ENCODE measurements around the gene DLG2.

Gene DLG2

DNA sequence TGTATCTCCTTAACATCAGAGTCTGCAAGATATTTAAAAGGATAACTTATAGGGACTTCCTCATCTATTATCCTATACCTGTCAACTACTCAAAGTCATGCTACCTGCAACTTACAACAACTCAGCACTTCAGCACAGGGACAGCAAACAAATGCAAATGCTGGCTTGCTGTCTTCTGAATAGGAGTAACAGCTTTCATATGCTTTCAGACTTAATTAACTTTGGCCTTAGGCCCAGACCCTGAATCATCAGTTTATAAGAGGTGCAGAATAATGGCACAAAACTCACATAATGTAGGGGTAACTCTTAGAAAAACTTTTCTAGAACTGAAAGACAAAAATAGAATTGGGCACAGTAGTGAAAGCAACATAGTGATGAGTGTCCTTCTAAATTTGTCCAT lies 953.4 kb downstream of the DLG2 start:
- H3K9me3 ChIP-seq (ENCODE audit: control insufficient read depth, insufficient read depth, low read depth, low read length): no peaks in the 10 kb centered on the region
- no peak overlapping the region for H3K27ac ChIP-seq (ENCODE audit: low read depth, low read length)
- H3K36me3 ChIP-seq (ENCODE audit: control insufficient read depth, insufficient read depth, low read length): no peaks in the 10 kb centered on the region

DNA sequence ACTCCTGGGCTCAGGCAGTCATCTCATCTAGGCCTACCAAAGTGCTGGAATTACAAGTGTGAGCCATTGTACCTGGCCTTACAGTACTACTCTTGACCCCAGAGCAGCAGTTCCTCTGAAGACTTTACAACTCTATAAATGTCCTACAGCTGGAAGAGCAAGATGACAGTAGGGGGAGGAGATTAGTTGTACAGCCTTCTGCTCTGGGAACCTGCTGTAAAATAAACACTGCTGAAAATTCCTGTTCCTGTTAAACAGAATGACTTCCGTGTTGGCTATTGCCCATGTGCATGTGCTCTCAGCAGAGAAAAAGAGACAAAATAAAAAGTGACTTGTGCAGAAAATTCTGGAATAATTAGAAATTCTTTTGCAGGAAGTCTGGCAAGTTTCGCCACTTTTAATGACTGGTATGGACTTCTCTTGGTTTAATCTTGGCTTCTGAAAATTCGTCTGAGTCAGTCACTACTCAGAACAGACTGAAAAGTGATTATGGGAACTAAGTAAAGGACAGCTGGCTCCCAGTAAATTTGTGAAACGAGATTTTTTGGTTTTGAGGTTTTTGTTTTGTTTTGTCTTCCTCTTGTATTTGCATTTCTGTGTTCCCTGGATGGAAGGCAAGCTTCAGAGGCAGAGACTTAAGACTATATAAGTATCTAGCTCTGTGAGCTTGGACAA lies 955.7 kb downstream of the DLG2 start:
- no peak overlapping the region for H3K27ac ChIP-seq (ENCODE audit: low read depth, low read length)
- H3K36me3 ChIP-seq (ENCODE audit: control insufficient read depth, insufficient read depth, low read length): no peaks in the 10 kb centered on the region

More for the DNA sequence above, 953.4 kb downstream of the DLG2 start:
- no peak overlapping the region for H3K9ac ChIP-seq (ENCODE audit: low read length)
- H3K4me1 ChIP-seq (ENCODE audit: control insufficient read depth, insufficient read depth, low read length): peaks cover 5% of the 10 kb centered on the region; the same call in 1 of the 2 replicates
- H3K4me3 ChIP-seq (ENCODE audit: low read depth, low read length): no peak overlapping the region
- H3K27me3 ChIP-seq (ENCODE audit: control insufficient read depth, insufficient read depth, low read length): no peaks in the 10 kb centered on the region

DNA sequence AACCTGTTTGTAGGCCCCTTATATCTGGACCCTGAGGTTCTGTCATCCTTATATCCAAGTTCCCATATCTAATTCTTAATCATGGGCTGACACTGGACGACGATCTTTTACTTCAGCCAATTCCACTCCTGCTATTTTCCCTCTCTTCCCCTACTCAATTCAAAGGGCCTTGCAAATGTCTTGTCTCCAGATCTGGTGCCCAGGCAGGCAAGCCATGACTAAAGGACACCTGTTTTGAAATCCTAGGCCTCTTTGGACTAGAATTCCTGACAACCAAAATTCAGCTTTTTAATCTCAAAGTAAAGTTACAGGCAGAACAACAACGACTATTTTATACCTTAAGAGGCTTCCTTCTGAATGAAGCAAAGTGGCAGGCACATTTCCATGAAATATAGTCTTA lies 963.4 kb downstream of the DLG2 start:
- no peaks in the 10 kb centered on the region for H3K36me3 ChIP-seq (ENCODE audit: control insufficient read depth, insufficient read depth, low read length)
- no peaks in the 10 kb centered on the region for H3K4me1 ChIP-seq (ENCODE audit: control insufficient read depth, insufficient read depth, low read length)
- no peaks in the 10 kb centered on the region for H3K27me3 ChIP-seq (ENCODE audit: control insufficient read depth, insufficient read depth, low read length)
- H3K4me3 ChIP-seq (ENCODE audit: low read depth, low read length): no peak overlapping the region
- no peak overlapping the region for H3K9ac ChIP-seq (ENCODE audit: low read length)
- H3K9me3 ChIP-seq (ENCODE audit: control insufficient read depth, insufficient read depth, low read depth, low read length): 0 out of 2 replicates have a peak, but pooled peaks cover 1% of the 10 kb centered on the region
- no peak overlapping the region for H3K27ac ChIP-seq (ENCODE audit: low read depth, low read length)

More for the DNA sequence above, 955.7 kb downstream of the DLG2 start:
- H3K27me3 ChIP-seq (ENCODE audit: control insufficient read depth, insufficient read depth, low read length): no peaks in the 10 kb centered on the region
- no peak overlapping the region for H3K9ac ChIP-seq (ENCODE audit: low read length)
- no peaks in the 10 kb centered on the region for H3K9me3 ChIP-seq (ENCODE audit: control insufficient read depth, insufficient read depth, low read depth, low read length)
- peaks cover 5% of the 10 kb centered on the region; the same call in 1 of the 2 replicates for H3K4me1 ChIP-seq (ENCODE audit: control insufficient read depth, insufficient read depth, low read length)
- no peak overlapping the region for H3K4me3 ChIP-seq (ENCODE audit: low read depth, low read length)

GRCh38 chr11:84660257-84660977 lies 966.7 kb downstream of the DLG2 start:
- H3K27ac ChIP-seq (ENCODE audit: low read depth, low read length): no peak overlapping the region
- H3K9me3 ChIP-seq (ENCODE audit: control insufficient read depth, insufficient read depth, low read depth, low read length): peaks cover 18% of the 10 kb centered on the region

GRCh38 chr11:84655712-84656111 lies 971.4 kb downstream of the DLG2 start:
- peak overlapping the region; percentile 34; the same call in 1 of the 2 replicates for H3K27ac ChIP-seq (ENCODE audit: low read depth, low read length)
- no peaks in the 10 kb centered on the region for H3K36me3 ChIP-seq (ENCODE audit: control insufficient read depth, insufficient read depth, low read length)
- no peaks in the 10 kb centered on the region for H3K27me3 ChIP-seq (ENCODE audit: control insufficient read depth, insufficient read depth, low read length)
- no peak overlapping the region for H3K9ac ChIP-seq (ENCODE audit: low read length)
- H3K4me3 ChIP-seq (ENCODE audit: low read depth, low read length): no peak overlapping the region
- peaks cover 18% of the 10 kb centered on the region for H3K9me3 ChIP-seq (ENCODE audit: control insufficient read depth, insufficient read depth, low read depth, low read length)
- peaks cover 7% of the 10 kb centered on the region; the same call in 1 of the 2 replicates for H3K4me1 ChIP-seq (ENCODE audit: control insufficient read depth, insufficient read depth, low read length)

More at GRCh38 chr11:84660257-84660977, 966.7 kb downstream of the DLG2 start:
- Histone ChIP-seq H3K4me1 (ENCODE audit: control insufficient read depth, insufficient read depth, low read length) (peaks cover 7% of the 10 kb centered on the region; the same call in 1 of the 2 replicates), H3K36me3 (ENCODE audit: control insufficient read depth, insufficient read depth, low read length) (no peaks in the 10 kb centered on the region), H3K27me3 (ENCODE audit: control insufficient read depth, insufficient read depth, low read length) (no peaks in the 10 kb centered on the region), H3K9ac (ENCODE audit: low read length) (no peak overlapping the region), H3K4me3 (ENCODE audit: low read depth, low read length) (no peak overlapping the region)

DNA sequence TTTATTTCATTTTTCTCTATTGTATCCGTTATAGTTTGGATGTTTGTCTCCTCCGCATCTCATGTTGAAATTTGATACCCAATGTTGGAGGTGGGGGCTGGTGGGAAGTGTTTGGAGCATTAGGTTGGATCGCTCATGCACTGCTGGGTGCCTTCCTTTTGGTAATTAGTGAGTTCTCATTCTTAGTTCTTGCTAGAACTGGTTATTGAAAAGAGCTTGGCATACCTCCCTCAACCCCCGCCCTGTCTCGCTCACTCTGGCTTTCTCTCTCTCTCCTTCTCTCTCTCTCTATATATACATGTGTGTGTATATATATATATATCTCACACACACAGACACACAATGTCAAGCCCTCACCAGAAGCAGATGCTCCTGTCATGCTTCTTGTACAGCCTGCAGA lies 978.7 kb downstream of the DLG2 start:
- peaks cover 34% of the 10 kb centered on the region for H3K4me1 ChIP-seq (ENCODE audit: control insufficient read depth, insufficient read depth, low read length)

GRCh38 chr11:84645988-84646694 lies 981.0 kb downstream of the DLG2 start:
- Histone ChIP-seq H3K9ac (ENCODE audit: low read length) (no peak overlapping the region), H3K9me3 (ENCODE audit: control insufficient read depth, insufficient read depth, low read depth, low read length) (no peaks in the 10 kb centered on the region), H3K4me3 (ENCODE audit: low read depth, low read length) (no peak overlapping the region)

More for the DNA sequence above, 978.7 kb downstream of the DLG2 start:
- H3K36me3 ChIP-seq (ENCODE audit: control insufficient read depth, insufficient read depth, low read length): no peaks in the 10 kb centered on the region
- H3K4me3 ChIP-seq (ENCODE audit: low read depth, low read length): no peak overlapping the region
- H3K27ac ChIP-seq (ENCODE audit: low read depth, low read length): no peak overlapping the region; the same call in 1 of the 2 replicates
- no peaks in the 10 kb centered on the region for H3K27me3 ChIP-seq (ENCODE audit: control insufficient read depth, insufficient read depth, low read length)
- H3K9me3 ChIP-seq (ENCODE audit: control insufficient read depth, insufficient read depth, low read depth, low read length): no peaks in the 10 kb centered on the region
- H3K9ac ChIP-seq (ENCODE audit: low read length): no peak overlapping the region

GRCh38 chr11:84642500-84642899 lies 984.6 kb downstream of the DLG2 start:
- Histone ChIP-seq H3K4me1 (ENCODE audit: control insufficient read depth, insufficient read depth, low read length) (peaks cover 5% of the 10 kb centered on the region; the same call in 1 of the 2 replicates), H3K4me3 (ENCODE audit: low read depth, low read length) (no peak overlapping the region), H3K36me3 (ENCODE audit: control insufficient read depth, insufficient read depth, low read length) (no peaks in the 10 kb centered on the region), H3K27ac (ENCODE audit: low read depth, low read length) (no peak overlapping the region), H3K9ac (ENCODE audit: low read length) (no peak overlapping the region), H3K9me3 (ENCODE audit: control insufficient read depth, insufficient read depth, low read depth, low read length) (no peaks in the 10 kb centered on the region), H3K27me3 (ENCODE audit: control insufficient read depth, insufficient read depth, low read length) (no peaks in the 10 kb centered on the region)

More at GRCh38 chr11:84645988-84646694, 981.0 kb downstream of the DLG2 start:
- H3K27me3 ChIP-seq (ENCODE audit: control insufficient read depth, insufficient read depth, low read length): no peaks in the 10 kb centered on the region
- H3K36me3 ChIP-seq (ENCODE audit: control insufficient read depth, insufficient read depth, low read length): no peaks in the 10 kb centered on the region
- no peak overlapping the region for H3K27ac ChIP-seq (ENCODE audit: low read depth, low read length)
- peaks cover 34% of the 10 kb centered on the region for H3K4me1 ChIP-seq (ENCODE audit: control insufficient read depth, insufficient read depth, low read length)

DNA sequence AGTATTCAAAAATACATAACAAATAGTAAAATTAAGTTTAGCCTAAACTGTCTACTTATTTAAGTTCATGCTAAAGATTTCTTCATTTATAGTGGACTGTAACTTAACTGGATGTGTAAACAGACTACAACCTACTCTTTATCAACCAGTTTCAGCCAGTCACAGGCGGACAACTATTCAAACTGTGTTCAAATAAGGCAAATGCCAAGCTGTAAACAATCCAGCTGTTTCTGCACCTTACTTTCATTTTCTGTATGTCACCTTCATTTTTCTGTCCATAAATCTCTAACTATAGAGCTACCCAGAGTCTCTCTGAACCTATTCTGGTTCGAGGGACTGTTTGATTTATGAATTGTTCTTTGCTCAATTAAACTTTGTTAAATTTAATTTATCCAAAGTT lies 992.8 kb downstream of the DLG2 start:
- Histone ChIP-seq H3K4me1 (ENCODE audit: control insufficient read depth, insufficient read depth, low read length) (no peaks in the 10 kb centered on the region), H3K9me3 (ENCODE audit: control insufficient read depth, insufficient read depth, low read depth, low read length) (no peaks in the 10 kb centered on the region), H3K4me3 (ENCODE audit: low read depth, low read length) (no peak overlapping the region), H3K27me3 (ENCODE audit: control insufficient read depth, insufficient read depth, low read length) (no peaks in the 10 kb centered on the region), H3K9ac (ENCODE audit: low read length) (no peak overlapping the region), H3K27ac (ENCODE audit: low read depth, low read length) (no peak overlapping the region), H3K36me3 (ENCODE audit: control insufficient read depth, insufficient read depth, low read length) (no peaks in the 10 kb centered on the region)

- no peaks in the 10 kb centered on the region for H3K27me3 ChIP-seq (ENCODE audit: control insufficient read depth, insufficient read depth, low read length)
- no peaks in the 10 kb centered on the region for H3K9me3 ChIP-seq (ENCODE audit: control insufficient read depth, insufficient read depth, low read depth, low read length)
Observed at GRCh38 chr11:84628871-84629620, 998.1 kb downstream of the DLG2 start.

More at GRCh38 chr11:84628871-84629620, 998.1 kb downstream of the DLG2 start:
- H3K4me1 ChIP-seq (ENCODE audit: control insufficient read depth, insufficient read depth, low read length): no peaks in the 10 kb centered on the region
- H3K27ac ChIP-seq (ENCODE audit: low read depth, low read length): no peak overlapping the region
- no peaks in the 10 kb centered on the region for H3K36me3 ChIP-seq (ENCODE audit: control insufficient read depth, insufficient read depth, low read length)
- no peak overlapping the region for H3K4me3 ChIP-seq (ENCODE audit: low read depth, low read length)
- no peak overlapping the region for H3K9ac ChIP-seq (ENCODE audit: low read length)

Measured in HUES6 (cell line).